Parathyroid adenoma (tissue), 2 donors: ENCODE results near the gene FSTL3.

Experiments
- H2AFZ ChIP-seq: fragments of 300-600 bp; sonication (generic); one replicate; pipeline ENCODE4 v1.7.0; 2017; ENCODE audit warnings: antibody characterized with exemption, mild to moderate bottlenecking
- H3K27ac ChIP-seq: fragments of 300-600 bp; sonication (generic); one replicate; pipeline ENCODE4 v1.7.0; 2017
- H3K27me3 ChIP-seq: fragments of 300-600 bp; sonication (generic); one replicate; pipeline ENCODE4 v1.7.0; 2017; ENCODE audit warnings: low read length; ENCODE audit not compliant: control insufficient read depth, insufficient read depth
- H3K36me3 ChIP-seq: fragments of 300-600 bp; sonication (generic); one replicate; pipeline ENCODE4 v1.7.0; 2017; ENCODE audit warnings: low read length; ENCODE audit not compliant: control insufficient read depth, insufficient read depth
- H3K4me1 ChIP-seq: fragments of 300-600 bp; sonication (generic); one replicate; pipeline ENCODE4 v1.7.0; 2017; ENCODE audit warnings: control low read depth
- H3K4me2 ChIP-seq: fragments of 300-600 bp; sonication (generic); one replicate; pipeline ENCODE4 v1.7.0; 2017; ENCODE audit warnings: low read length
- H3K4me3 ChIP-seq: fragments of 300-600 bp; sonication (generic); one replicate; pipeline ENCODE4 v1.7.0; 2017; ENCODE audit warnings: low read depth, low read length
- H3K79me2 ChIP-seq: fragments of 300-600 bp; sonication (generic); one replicate; pipeline ENCODE4 v1.7.0; 2017; ENCODE audit warnings: control low read depth
- H3K9ac ChIP-seq: fragments of 300-600 bp; sonication (generic); one replicate; pipeline ENCODE4 v1.7.0; 2017; ENCODE audit warnings: mild to moderate bottlenecking
- H3K9me3 ChIP-seq: fragments of 300-600 bp; sonication (generic); one replicate; pipeline ENCODE4 v1.7.0; 2017; ENCODE audit warnings: low read length; ENCODE audit not compliant: control insufficient read depth
- TF ChIP-seq, protein P1 (sequence below): fragments of 300-600 bp; sonication (generic); IDR thresholded peaks from one replicate; pipeline ENCODE4 v1.7.0; 2017; ENCODE audit warnings: antibody characterized with exemption, mild to moderate bottlenecking
- donor health status: primary hyperparathyroidism.

Gene FSTL3

DNA sequence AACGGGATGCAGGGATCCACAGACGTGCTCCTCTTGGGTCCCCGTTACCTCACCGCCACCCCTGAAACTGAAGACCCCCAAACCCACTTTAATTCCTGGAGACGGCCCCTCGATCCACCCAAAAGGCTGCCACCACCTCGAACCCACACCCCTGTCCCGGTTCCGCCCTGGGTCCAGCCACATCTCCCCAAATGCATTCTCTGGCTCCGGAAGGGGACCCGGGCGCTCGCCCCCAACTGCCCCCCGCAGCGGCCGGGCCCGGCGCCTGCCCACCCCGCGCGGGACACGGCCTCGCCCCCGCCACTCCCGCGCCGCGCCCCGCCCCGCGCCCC lies 219 bp upstream of the FSTL3 start:
- Histone ChIP-seq H3K9me3 (no peaks in the 10 kb centered on the region), H3K4me2 (no peak overlapping the region), H3K79me2 (no peaks in the 10 kb centered on the region), H3K4me3 (no peak overlapping the region), H3K27me3 (no peaks in the 10 kb centered on the region), H2AFZ (no peak overlapping the region), H3K36me3 (no peaks in the 10 kb centered on the region), H3K9ac (no peak overlapping the region), H3K27ac (no peak overlapping the region), H3K4me1 (peaks cover 4% of the 10 kb centered on the region)
- TF ChIP-seq, protein P1, sequence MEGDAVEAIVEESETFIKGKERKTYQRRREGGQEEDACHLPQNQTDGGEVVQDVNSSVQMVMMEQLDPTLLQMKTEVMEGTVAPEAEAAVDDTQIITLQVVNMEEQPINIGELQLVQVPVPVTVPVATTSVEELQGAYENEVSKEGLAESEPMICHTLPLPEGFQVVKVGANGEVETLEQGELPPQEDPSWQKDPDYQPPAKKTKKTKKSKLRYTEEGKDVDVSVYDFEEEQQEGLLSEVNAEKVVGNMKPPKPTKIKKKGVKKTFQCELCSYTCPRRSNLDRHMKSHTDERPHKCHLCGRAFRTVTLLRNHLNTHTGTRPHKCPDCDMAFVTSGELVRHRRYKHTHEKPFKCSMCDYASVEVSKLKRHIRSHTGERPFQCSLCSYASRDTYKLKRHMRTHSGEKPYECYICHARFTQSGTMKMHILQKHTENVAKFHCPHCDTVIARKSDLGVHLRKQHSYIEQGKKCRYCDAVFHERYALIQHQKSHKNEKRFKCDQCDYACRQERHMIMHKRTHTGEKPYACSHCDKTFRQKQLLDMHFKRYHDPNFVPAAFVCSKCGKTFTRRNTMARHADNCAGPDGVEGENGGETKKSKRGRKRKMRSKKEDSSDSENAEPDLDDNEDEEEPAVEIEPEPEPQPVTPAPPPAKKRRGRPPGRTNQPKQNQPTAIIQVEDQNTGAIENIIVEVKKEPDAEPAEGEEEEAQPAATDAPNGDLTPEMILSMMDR: no peak

- TF ChIP-seq, protein P1: no peak
- Histone ChIP-seq H3K9ac (no peak overlapping the region), H3K9me3 (no peaks in the 10 kb centered on the region), H3K36me3 (no peaks in the 10 kb centered on the region), H3K27ac (no peak overlapping the region), H3K4me3 (no peak overlapping the region), H2AFZ (no peak overlapping the region), H3K27me3 (no peaks in the 10 kb centered on the region), H3K79me2 (no peaks in the 10 kb centered on the region), H3K4me2 (no peak overlapping the region), H3K4me1 (peaks cover 4% of the 10 kb centered on the region)
Measured at GRCh38 chr19:677201-677600, 1.0 kb downstream of the FSTL3 start.

DNA sequence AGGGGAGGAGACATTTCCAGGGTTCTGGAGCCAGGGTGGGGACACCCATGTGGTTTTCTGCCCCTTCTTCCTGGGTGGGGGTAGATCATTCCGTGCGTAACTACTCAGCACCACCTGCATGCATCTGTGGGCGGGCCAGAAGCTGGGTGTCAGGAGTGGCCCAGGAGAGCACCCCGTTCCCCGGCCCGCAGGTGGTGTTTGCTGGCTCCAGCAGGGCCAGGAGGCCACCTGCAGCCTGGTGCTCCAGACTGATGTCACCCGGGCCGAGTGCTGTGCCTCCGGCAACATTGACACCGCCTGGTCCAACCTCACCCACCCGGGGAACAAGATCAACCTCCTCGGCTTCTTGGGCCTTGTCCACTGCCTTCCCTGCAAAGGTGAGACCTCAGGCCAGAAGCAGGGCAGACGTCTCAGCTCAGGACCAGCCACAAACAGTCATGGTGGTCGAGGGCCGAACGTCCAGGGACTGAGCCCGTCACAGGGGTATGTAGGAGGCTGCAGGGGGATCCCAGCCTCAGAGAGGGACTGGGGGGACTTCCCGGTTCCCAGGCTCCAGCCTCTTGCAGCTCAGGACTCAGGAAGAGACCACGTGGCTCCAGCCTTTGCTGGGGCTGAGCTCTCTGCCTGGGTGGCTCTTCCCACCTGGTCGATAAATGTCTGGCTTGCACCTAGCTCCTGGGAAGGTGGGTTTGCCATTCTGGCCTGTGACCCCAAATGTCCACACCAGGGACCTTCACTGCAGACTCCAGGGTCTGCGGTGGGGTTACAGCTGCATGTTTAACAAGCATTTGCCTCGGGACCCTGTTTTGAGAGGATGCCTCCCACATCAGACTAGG lies 1.6 kb downstream of the FSTL3 start:
- H3K36me3 ChIP-seq: no peaks in the 10 kb centered on the region
- no peaks in the 10 kb centered on the region for H3K27me3 ChIP-seq
- no peak overlapping the region for H3K27ac ChIP-seq
- no peak overlapping the region for H3K4me3 ChIP-seq
- H3K9ac ChIP-seq: no peak overlapping the region
- no peaks in the 10 kb centered on the region for H3K79me2 ChIP-seq
- H3K4me2 ChIP-seq: no peak overlapping the region
- no peak overlapping the region for H2AFZ ChIP-seq
- TF ChIP-seq, protein P1: no peak
- peaks cover 4% of the 10 kb centered on the region for H3K4me1 ChIP-seq
- H3K9me3 ChIP-seq: no peaks in the 10 kb centered on the region

- H3K4me1 ChIP-seq: peaks cover 4% of the 10 kb centered on the region
- no peak overlapping the region for H3K4me2 ChIP-seq
- TF ChIP-seq, protein P1: no peak
Measured at GRCh38 chr19:678791-679388, 2.7 kb downstream of the FSTL3 start.

More at GRCh38 chr19:678791-679388, 2.7 kb downstream of the FSTL3 start:
- no peak overlapping the region for H2AFZ ChIP-seq
- H3K27me3 ChIP-seq: no peaks in the 10 kb centered on the region
- no peak overlapping the region for H3K27ac ChIP-seq
- H3K36me3 ChIP-seq: no peaks in the 10 kb centered on the region
- H3K9me3 ChIP-seq: no peaks in the 10 kb centered on the region
- no peak overlapping the region for H3K9ac ChIP-seq
- H3K79me2 ChIP-seq: no peaks in the 10 kb centered on the region
- no peak overlapping the region for H3K4me3 ChIP-seq
